WERI-Rb-1 (cell line): ENCODE measurements around the gene FGF12.

Experiments used
- DNase-seq: peaks from one replicate; pipeline ENCODE4 v3.0.0-alpha.2; 2020
- H3K27ac ChIP-seq: fragments of 250-450 bp; sonication (Bioruptor Pico); 2 replicates; pipeline ENCODE4 v1.5.1; 2020; ENCODE audit warnings: mild to moderate bottlenecking, moderate library complexity
- H3K27me3 ChIP-seq: fragments of 250-450 bp; sonication (Bioruptor Pico); 2 replicates; pipeline ENCODE4 v1.5.1; 2021; ENCODE audit warnings: mild to moderate bottlenecking, low read depth, moderate library complexity; ENCODE audit not compliant: insufficient read depth, severe bottlenecking
- H3K36me3 ChIP-seq: fragments of 250-450 bp; sonication (Bioruptor Pico); 2 replicates; pipeline ENCODE4 v1.5.1; 2020; ENCODE audit warnings: mild to moderate bottlenecking, moderate library complexity
- H3K4me3 ChIP-seq: 2 replicates; pipeline ENCODE4 v1.5.1; 2011; ENCODE audit warnings: low read depth, mild to moderate bottlenecking, control low read depth, low read length
- H3K9me3 ChIP-seq: fragments of 250-450 bp; sonication (Bioruptor Pico); 2 replicates; pipeline ENCODE4 v1.5.1; 2021; ENCODE audit warnings: mild to moderate bottlenecking, moderate library complexity; ENCODE audit not compliant: severe bottlenecking
- TF ChIP-seq, protein P1 (sequence below): IDR thresholded peaks from 2 replicates; pipeline ENCODE4 v1.5.1; 2011; ENCODE audit warnings: low read depth, mild to moderate bottlenecking, control low read depth, inconsistent platforms, low read length

Gene FGF12

DNA sequence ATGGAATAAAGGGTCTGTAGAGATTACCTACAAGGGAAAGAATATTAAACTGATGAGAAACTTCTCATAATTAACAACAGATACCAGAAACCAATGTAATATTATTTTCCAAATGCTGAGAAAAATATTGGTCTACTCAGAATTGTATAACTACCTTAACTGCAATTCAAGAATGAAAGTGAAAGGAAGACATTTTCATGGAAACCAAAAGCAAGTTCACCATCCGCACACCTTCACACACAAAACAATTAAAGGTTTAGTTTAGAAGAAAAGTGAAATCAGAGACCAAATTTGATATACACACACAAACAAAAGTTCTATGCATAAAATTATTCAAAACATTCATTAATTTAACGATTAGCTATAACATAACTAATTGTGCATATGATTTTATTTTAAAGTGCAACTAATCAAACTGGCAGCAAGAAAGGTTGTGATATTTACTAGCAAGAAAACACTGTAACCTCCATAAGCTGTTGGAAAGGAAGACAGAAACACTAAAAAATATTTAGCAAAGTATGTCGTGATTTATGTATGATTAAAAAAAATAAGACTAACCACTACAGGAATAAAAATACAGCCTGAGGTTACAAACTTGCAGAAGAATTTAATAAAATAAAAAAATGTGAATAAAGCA, 395.5 kb downstream of the FGF12 start:
- no peaks in the 10 kb centered on the region for H3K36me3 ChIP-seq
- no peak overlapping the region for H3K27ac ChIP-seq
- no peak for DNase-seq
- TF ChIP-seq, protein P1, sequence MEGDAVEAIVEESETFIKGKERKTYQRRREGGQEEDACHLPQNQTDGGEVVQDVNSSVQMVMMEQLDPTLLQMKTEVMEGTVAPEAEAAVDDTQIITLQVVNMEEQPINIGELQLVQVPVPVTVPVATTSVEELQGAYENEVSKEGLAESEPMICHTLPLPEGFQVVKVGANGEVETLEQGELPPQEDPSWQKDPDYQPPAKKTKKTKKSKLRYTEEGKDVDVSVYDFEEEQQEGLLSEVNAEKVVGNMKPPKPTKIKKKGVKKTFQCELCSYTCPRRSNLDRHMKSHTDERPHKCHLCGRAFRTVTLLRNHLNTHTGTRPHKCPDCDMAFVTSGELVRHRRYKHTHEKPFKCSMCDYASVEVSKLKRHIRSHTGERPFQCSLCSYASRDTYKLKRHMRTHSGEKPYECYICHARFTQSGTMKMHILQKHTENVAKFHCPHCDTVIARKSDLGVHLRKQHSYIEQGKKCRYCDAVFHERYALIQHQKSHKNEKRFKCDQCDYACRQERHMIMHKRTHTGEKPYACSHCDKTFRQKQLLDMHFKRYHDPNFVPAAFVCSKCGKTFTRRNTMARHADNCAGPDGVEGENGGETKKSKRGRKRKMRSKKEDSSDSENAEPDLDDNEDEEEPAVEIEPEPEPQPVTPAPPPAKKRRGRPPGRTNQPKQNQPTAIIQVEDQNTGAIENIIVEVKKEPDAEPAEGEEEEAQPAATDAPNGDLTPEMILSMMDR: no peak
- H3K9me3 ChIP-seq: no peaks in the 10 kb centered on the region
- no peak overlapping the region for H3K4me3 ChIP-seq
- H3K27me3 ChIP-seq: no peaks in the 10 kb centered on the region

DNA sequence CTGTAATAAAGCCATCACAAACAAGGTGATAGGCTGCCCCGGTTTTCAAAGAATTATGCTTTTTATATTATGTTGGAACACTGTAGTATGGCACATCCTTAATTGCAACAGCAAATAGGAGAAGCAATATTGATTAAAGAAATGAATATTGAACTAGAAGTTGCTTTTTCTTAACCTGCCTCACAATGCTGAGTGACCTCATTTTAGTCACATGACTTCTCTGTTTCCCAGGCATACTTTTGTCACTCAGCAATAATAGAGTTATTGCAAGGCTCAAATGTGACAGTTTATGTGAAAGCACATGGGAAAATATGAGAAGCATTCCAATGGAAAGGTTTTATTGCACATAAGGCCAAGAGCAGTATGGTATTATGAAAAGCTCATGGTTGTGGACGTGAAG, 400.7 kb downstream of the FGF12 start:
- DNase-seq: no peak
- TF ChIP-seq, protein P1: no peak
- H3K27me3 ChIP-seq: no peaks in the 10 kb centered on the region
- no peaks in the 10 kb centered on the region for H3K36me3 ChIP-seq
- no peak overlapping the region for H3K27ac ChIP-seq
- H3K9me3 ChIP-seq: no peaks in the 10 kb centered on the region
- H3K4me3 ChIP-seq: no peak overlapping the region

DNA sequence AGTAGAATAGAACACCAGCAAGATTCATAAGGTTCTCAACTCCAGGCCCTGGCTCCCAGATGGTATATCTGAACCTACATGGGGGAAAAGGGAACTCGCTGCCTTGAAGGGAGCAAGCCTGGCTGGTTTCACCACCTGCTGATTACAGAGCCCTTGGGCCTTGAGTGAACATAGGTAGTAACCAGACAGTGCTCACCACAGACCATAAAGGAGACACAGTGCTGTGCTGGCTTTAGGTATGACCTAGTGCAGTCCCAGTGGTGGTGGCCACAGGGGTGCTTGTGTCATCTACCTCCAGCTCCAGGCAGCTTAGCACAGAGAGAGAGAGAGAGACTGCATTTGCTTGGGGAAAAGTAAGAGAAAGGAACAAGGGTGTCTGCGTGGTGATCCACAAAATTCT, 409.8 kb downstream of the FGF12 start:
- Histone ChIP-seq H3K27ac (no peak overlapping the region), H3K36me3 (no peaks in the 10 kb centered on the region), H3K4me3 (no peak overlapping the region), H3K9me3 (no peaks in the 10 kb centered on the region), H3K27me3 (no peaks in the 10 kb centered on the region)
- DNase-seq: no peak
- TF ChIP-seq, protein P1: no peak

DNA sequence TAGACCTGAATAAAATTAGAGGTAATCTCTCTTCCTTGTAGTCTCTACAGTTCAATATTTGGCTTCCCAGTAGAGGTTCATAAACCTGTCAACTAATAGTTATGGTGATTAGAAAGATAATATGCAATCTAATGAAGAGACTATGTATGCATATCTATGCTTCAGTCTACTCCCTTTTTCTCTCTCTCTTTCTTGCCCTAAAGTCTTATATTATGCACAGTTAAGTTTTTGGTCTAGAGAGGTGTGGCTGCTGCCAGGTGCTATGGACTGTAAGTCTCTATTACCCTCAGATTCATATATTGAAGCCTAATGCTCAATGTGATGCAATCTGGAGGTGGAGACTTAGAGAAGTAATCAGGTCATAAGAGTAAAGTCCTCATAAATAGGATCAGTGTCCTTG, 413.7 kb downstream of the FGF12 start:
- DNase-seq: no peak
- H3K9me3 ChIP-seq: no peaks in the 10 kb centered on the region
- H3K27me3 ChIP-seq: no peaks in the 10 kb centered on the region
- H3K36me3 ChIP-seq: no peaks in the 10 kb centered on the region
- H3K27ac ChIP-seq: no peak overlapping the region
- H3K4me3 ChIP-seq: no peak overlapping the region
- TF ChIP-seq, protein P1: no peak

DNA sequence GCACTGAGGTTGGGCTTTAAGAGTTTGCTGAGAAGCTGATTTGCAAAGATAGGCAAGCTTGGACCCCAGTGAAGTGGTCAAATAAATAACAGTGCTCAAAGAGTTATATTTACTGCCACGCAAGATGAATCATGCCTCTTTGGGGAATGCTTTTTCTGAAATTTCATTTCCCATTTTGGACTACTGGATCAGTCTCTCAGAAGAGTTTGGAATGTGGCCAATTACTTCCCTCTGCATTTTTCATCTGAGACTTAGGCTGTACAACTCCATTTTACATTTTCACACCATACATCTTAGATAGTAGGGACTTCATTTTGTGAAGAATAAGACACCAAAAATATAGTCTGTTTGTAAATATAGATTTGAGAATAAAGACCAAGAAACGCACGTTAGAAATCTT, 419.7 kb downstream of the FGF12 start:
- TF ChIP-seq, protein P1: no peak
- Histone ChIP-seq H3K27me3 (no peaks in the 10 kb centered on the region), H3K9me3 (no peaks in the 10 kb centered on the region), H3K27ac (no peak overlapping the region), H3K36me3 (no peaks in the 10 kb centered on the region), H3K4me3 (no peak overlapping the region)
- DNase-seq: no peak

DNA sequence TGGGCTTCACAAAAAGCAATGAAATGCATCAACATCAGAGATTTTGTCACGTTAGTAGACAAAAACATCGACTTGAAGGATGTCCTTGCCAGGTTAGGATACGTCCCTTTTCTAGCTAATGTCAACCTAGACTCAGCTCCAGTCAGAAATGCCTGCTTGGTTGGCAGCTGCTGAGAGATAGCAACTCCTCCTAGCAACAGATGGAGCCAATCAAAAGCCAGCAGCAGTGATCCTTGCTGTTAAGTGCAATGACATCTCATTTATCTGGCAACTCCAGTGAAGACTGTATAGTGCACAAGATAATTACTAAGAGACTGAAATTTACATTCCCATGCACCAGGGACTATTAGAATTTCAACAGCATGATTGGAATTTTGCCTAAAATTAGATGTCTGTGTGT, 424.1 kb downstream of the FGF12 start:
- no peak overlapping the region for H3K4me3 ChIP-seq
- DNase-seq: peak; percentile 54
- TF ChIP-seq, protein P1: no peak
- no peaks in the 10 kb centered on the region for H3K36me3 ChIP-seq
- no peaks in the 10 kb centered on the region for H3K9me3 ChIP-seq
- H3K27ac ChIP-seq: peak overlapping the region; percentile 62
- H3K27me3 ChIP-seq: no peaks in the 10 kb centered on the region
